Smooth muscle cell (in vitro differentiated cells): ENCODE measurements around the gene PRELID1. TPM values are rescaled to one million over a fixed set of nuclear protein-coding genes. Genes with fewer than 3 reads are reported as not detected.

ENCODE experiments used
- DNase-seq: peaks from one replicate; lab custom pipeline; 2025; ENCODE audit not compliant: unreplicated experiment; lab: John Stamatoyannopoulos, UW
- H2AFZ ChIP-seq: fragments of 200-600 bp; sonication (generic); 2 replicates; pipeline ENCODE4 v1.6.0; 2016; ENCODE audit warnings: antibody characterized with exemption, low read depth, mild to moderate bottlenecking
- H3F3A ChIP-seq: fragments of 200-600 bp; sonication (generic); 2 replicates; pipeline ENCODE4 v1.6.0; 2017; ENCODE audit warnings: antibody characterized with exemption, low read depth
- H3K27ac ChIP-seq: fragments of 200-600 bp; sonication (generic); 2 replicates; pipeline ENCODE4 v1.5.1; 2016; ENCODE audit warnings: low read depth, mild to moderate bottlenecking
- H3K27me3 ChIP-seq: fragments of 200-600 bp; sonication (generic); 2 replicates; pipeline ENCODE4 v1.6.1; 2016; ENCODE audit warnings: low read depth, mild to moderate bottlenecking
- H3K36me3 ChIP-seq: fragments of 200-600 bp; sonication (generic); 2 replicates; pipeline ENCODE4 v1.5.1; 2016; ENCODE audit warnings: low read depth
- H3K4me1 ChIP-seq: fragments of 200-600 bp; sonication (generic); 2 replicates; pipeline ENCODE4 v1.5.1; 2016; ENCODE audit warnings: low read depth
- H3K4me2 ChIP-seq: fragments of 200-600 bp; sonication (generic); 2 replicates; pipeline ENCODE4 v1.6.0; 2016; ENCODE audit warnings: mild to moderate bottlenecking
- H3K4me3 ChIP-seq: fragments of 200-600 bp; sonication (generic); 2 replicates; pipeline ENCODE4 v1.5.1; 2016; ENCODE audit warnings: mild to moderate bottlenecking
- H3K79me2 ChIP-seq: fragments of 200-600 bp; sonication (generic); 2 replicates; pipeline ENCODE4 v1.6.0; 2016; ENCODE audit warnings: low read depth, mild to moderate bottlenecking
- H3K9ac ChIP-seq: fragments of 200-600 bp; sonication (generic); 2 replicates; pipeline ENCODE4 v1.6.0; 2016; ENCODE audit warnings: low read depth
- H3K9me3 ChIP-seq: fragments of 200-600 bp; sonication (generic); replicated peaks from 2 replicates; pipeline ENCODE4 v1.5.1; 2016; ENCODE audit warnings: low read depth
- H4K20me1 ChIP-seq: fragments of 200-600 bp; sonication (generic); 2 replicates; pipeline ENCODE4 v1.6.0; 2016; ENCODE audit warnings: low read depth
- WGBS: methylation state at CpG from one replicate; pipeline ENCODE4 v1.1.7; 2016; ENCODE audit warnings: low lambda C conversion rate; 5-methylcytosine and 5-hydroxymethylcytosine counted together
- polyA plus RNA-seq: library from polyadenylated mRNA; unstranded; fragments of >200 nt; fragmentation: Nextera tagmentation; extraction: Ambion mirVana; gene quantifications from 2 replicates; pipeline ENCODE4 v1.2.1, GENCODE V29; 2016
- total RNA-seq: library from RNA; depleted of rRNA; stranded (reverse); fragments of >200 nt; gene quantifications from 2 replicates; pipeline ENCODE4 v1.2.3, GENCODE V29; 2014
- TF ChIP-seq, protein P1 (sequence below): fragments of 200-600 bp; sonication (generic); IDR thresholded peaks from 2 replicates; pipeline ENCODE4 v1.5.1; 2017; ENCODE audit warnings: borderline replicate concordance, mild to moderate bottlenecking, antibody characterized with exemption; ENCODE audit not compliant: insufficient read depth, poor library complexity, severe bottlenecking

PRELID1 gene
- total and polyA plus RNA-seq, 2 experiments from 2014 or later = 197 to 268 TPM

DNA sequence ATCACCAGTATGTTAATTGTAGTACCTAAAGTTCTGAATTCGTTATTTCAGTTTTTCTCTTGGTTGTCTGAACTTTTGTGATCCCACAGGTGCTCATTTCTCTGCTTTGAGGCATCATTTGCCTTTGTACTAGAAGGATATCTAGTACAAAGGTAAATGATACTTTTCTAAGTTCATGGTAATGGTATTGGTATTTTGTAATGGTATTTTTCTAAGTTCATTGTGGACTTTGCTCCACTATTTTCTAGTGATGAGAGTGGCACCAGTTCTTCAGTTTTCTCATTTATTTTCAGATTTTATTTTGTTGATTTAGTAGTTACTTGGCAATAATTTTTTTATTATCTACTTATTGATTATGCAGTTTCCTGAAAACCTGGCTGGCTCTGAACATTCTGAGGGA, 42.1 kb upstream of the PRELID1 start:
- 98% methylated on average over 1 of the region's 1 CpG for WGBS
- Histone ChIP-seq H3K36me3 (peaks cover 15% of the 10 kb centered on the region), H3K27ac (no peak overlapping the region), H3F3A (no peaks in the 10 kb centered on the region), H3K27me3 (no peaks in the 10 kb centered on the region), H3K9me3 (no peaks in the 10 kb centered on the region), H3K79me2 (no peaks in the 10 kb centered on the region), H3K4me3 (no peak overlapping the region), H3K9ac (no peak overlapping the region), H2AFZ (no peak overlapping the region), H3K4me2 (no peak overlapping the region), H3K4me1 (no peaks in the 10 kb centered on the region), H4K20me1 (peaks cover 8% of the 10 kb centered on the region)
- no peak for DNase-seq
- TF ChIP-seq, protein P1, sequence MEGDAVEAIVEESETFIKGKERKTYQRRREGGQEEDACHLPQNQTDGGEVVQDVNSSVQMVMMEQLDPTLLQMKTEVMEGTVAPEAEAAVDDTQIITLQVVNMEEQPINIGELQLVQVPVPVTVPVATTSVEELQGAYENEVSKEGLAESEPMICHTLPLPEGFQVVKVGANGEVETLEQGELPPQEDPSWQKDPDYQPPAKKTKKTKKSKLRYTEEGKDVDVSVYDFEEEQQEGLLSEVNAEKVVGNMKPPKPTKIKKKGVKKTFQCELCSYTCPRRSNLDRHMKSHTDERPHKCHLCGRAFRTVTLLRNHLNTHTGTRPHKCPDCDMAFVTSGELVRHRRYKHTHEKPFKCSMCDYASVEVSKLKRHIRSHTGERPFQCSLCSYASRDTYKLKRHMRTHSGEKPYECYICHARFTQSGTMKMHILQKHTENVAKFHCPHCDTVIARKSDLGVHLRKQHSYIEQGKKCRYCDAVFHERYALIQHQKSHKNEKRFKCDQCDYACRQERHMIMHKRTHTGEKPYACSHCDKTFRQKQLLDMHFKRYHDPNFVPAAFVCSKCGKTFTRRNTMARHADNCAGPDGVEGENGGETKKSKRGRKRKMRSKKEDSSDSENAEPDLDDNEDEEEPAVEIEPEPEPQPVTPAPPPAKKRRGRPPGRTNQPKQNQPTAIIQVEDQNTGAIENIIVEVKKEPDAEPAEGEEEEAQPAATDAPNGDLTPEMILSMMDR = no peak

- Histone ChIP-seq H3K9me3 (no peaks in the 10 kb centered on the region), H3K79me2 (no peaks in the 10 kb centered on the region), H3K27ac (no peak overlapping the region), H3K4me2 (no peak overlapping the region), H3F3A (peaks cover 2% of the 10 kb centered on the region), H3K4me1 (no peaks in the 10 kb centered on the region), H2AFZ (no peak overlapping the region), H3K4me3 (no peak overlapping the region), H3K27me3 (no peaks in the 10 kb centered on the region), H3K36me3 (peaks cover 17% of the 10 kb centered on the region), H3K9ac (no peak overlapping the region), H4K20me1 (peaks cover 8% of the 10 kb centered on the region)
- no peak for DNase-seq
- TF ChIP-seq, protein P1 = no peak
- WGBS = 91% methylated on average over 1 of the region's 1 CpG
These were observed 39.4 kb upstream of the PRELID1 start for GRCh38 chr5:177264178-177264577.

- TF ChIP-seq, protein P1 = no peak
- Histone ChIP-seq H3F3A (peaks cover 3% of the 10 kb centered on the region), H4K20me1 (peaks cover 8% of the 10 kb centered on the region), H3K4me1 (no peaks in the 10 kb centered on the region), H3K36me3 (peaks cover 11% of the 10 kb centered on the region), H3K4me2 (no peak overlapping the region), H3K4me3 (no peak overlapping the region), H3K9me3 (no peaks in the 10 kb centered on the region), H3K9ac (no peak overlapping the region), H3K27me3 (no peaks in the 10 kb centered on the region), H2AFZ (no peak overlapping the region), H3K27ac (no peak overlapping the region), H3K79me2 (no peaks in the 10 kb centered on the region)
- DNase-seq = no peak
- 98% methylated on average over 16 of the region's 16 CpGs for WGBS
These were observed 38.2 kb upstream of the PRELID1 start for GRCh38 chr5:177265395-177265794.

DNA sequence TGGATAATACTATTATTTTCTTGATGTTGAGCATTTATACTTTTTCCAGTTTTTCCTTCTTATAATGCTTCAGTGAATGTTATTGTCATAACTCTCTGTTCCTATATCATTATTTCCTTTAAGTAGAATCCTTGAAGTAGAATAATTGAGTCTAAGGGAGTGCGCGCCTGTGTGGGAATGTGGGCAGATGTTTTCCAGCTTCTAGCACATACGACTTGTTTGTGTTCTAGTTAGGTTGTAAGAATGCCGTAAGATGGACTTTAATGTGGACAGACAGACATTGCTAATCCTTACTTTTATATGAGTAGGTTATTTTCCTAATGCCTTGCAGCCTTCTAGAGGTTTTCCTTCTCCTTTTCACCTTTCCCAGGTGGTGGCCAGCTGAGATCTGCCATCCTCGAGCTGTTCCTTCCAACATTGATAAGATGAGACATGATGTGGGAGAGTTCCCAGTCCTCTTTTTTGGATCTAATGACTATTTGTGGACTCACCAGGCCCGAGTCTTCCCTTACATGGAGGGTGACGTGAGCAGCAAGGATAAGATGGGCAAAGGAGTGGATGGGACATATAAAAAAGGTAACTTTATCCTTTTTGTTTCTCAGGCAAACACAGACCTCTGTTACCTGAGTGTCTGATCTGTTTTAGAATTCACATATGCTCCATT, 34.2 kb upstream of the PRELID1 start:
- Histone ChIP-seq H3K79me2 (no peaks in the 10 kb centered on the region), H3K4me1 (no peaks in the 10 kb centered on the region), H3F3A (peaks cover 7% of the 10 kb centered on the region), H3K27ac (peak overlapping the region; percentile 1), H3K9me3 (no peaks in the 10 kb centered on the region), H2AFZ (no peak overlapping the region), H3K4me3 (no peak overlapping the region), H4K20me1 (peaks cover 5% of the 10 kb centered on the region), H3K9ac (no peak overlapping the region), H3K36me3 (peaks cover 15% of the 10 kb centered on the region), H3K4me2 (no peak overlapping the region), H3K27me3 (no peaks in the 10 kb centered on the region)
- TF ChIP-seq, protein P1 = no peak
- no peak for DNase-seq
- 96% methylated on average over 7 of the region's 7 CpGs for WGBS
